HG02884 (cell line): ENCODE data around the gene C12orf75.
"Not testable (repeated sequence)": the region's sequence is repeated elsewhere in the genome, so short reads cannot be mapped to it uniquely, and the experiment has no call there.

ENCODE experiments used
- ATAC-seq: cut with Tn5 transposase; IDR thresholded peaks from one replicate; pipeline ENCODE4 v1.9.1; 2021; ENCODE audit warnings: mild to moderate bottlenecking, moderate library complexity; ENCODE audit not compliant: unreplicated experiment

Gene C12orf75

GRCh38 chr12:105369014-105369413, 38.5 kb downstream of the C12orf75 start:
- no peak for ATAC-seq

DNA sequence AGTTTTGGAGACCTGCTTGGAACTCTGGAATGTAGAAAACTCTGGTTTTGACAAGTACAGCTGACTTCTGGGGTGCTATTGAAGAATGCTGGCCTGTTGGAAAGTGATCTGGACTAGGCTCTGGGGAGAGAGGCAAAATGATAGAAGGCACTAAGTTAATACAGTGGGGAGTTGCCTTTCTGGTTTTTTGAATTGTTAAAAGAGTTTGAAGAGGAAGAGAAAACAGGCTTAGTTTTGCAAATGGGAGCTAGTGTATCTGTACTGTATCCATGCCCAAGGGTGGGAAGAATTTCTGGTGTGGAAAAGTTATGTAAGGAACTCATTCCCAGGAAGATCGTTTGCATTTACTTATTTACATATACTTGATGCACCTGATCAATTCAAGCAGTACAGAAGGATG, 43.8 kb downstream of the C12orf75 start:
- ATAC-seq, result no peak

DNA sequence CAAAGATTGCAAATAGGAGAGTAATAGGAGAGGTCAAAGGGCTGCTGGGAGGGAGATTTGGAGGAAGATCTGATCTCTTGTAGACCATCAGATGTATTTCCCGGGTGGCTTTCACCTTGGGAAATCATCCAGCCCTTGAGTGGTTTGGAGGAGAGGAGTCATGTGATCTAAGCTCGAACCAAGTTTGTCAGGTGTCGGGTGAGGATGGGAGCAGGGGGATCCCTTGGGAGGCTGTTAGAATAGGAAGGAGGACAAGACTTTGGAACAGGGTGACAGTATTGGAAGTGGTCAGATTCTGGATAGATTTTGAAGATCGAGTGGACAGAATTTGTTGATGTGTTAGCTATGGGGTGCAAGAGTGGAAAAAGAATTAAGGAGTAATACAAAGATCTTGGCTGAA, 46.6 kb downstream of the C12orf75 start:
- ATAC-seq, result no peak

DNA sequence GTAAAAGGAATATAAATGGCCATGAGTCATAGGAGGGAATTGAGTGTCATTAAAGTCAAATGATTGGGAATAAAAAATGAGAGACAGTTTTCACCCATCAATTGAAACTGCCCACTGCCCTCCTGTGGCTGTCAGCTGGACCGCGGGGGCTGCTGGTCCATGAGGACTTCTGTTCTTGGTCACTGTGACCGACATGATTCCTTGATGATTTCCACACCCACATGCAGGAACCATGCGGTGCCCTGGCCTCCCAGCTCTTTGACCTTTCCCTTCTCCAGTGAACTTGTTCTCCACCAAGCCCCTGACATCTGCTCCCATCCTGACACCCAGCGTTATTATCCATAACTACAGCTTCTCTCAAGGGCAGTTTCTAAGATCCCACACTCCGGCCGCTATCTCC, 48.4 kb downstream of the C12orf75 start:
- ATAC-seq, result no peak

DNA sequence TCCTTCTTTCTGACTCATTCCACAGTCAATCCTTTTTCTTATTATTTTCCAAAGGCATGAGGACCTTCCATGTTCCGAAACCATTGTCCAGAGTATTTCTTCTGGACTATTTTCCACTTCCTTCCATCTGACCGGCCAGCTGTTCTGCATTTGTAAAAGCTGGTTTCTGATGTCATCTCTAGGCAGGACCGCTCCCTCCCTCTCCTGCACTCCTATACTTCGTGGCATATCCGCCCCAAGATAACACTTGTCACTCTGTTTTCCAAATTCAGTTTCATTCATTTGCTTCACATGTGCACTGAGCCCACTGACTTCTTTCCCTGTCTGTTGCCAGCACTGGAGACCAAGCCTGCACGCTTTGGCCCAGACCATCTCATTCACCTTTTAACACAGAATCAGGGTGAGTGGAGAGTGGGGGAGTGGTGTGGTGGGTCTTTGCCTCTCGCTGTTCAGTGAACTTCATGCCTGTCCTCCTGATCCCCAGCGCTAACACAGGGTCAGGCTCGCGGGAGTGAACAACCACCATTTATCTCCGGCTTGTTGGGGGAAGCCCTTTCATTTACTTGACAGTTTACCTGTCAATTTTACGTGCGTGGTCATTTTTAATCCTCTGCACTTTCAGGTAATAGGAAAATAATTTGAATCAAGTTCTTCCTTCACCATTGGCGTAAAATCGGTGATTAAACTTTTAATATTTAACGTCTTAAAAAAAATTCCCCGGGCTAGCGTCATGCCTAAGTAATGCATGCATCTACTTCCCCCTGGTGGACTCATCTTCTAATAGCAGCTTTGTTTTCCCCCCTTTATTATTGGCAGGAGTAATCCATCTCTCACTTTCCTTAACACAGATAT, 52.5 kb downstream of the C12orf75 start:
- no peak for ATAC-seq

GRCh38 chr12:105384220-105384619, 53.7 kb downstream of the C12orf75 start:
- ATAC-seq, result no peak

GRCh38 chr12:105384916-105385535, 54.5 kb downstream of the C12orf75 start:
- ATAC-seq, result no peak

GRCh38 chr12:105386431-105386830, 55.9 kb downstream of the C12orf75 start:
- ATAC-seq, result no peak

GRCh38 chr12:105391231-105391630, 60.7 kb downstream of the C12orf75 start:
- no peak for ATAC-seq

- ATAC-seq, result no peak
These were observed 63.1 kb downstream of the C12orf75 start for GRCh38 chr12:105393587-105393986.

DNA sequence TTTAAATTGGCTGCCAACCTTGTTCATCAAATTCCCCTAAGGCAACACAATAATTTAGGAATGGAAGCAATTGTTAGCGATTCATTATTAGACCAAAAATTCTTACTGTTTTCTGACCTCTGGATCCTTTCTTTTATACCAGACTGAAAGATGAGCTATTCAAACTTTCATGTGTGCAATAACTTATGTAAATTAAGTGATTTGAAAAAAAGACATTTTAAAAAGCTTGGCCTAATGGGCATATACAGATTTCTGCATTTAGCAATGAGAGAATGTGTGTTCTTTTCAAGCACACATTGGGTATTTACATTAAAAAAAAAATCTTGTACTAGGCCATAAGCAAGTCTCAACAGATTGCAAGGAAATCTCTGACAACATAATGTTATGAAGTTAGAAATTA, 65.5 kb downstream of the C12orf75 start:
- ATAC-seq, result no peak

GRCh38 chr12:105396983-105397382, 66.5 kb downstream of the C12orf75 start:
- no peak for ATAC-seq

- ATAC-seq, result no peak
These were observed 68.4 kb downstream of the C12orf75 start for GRCh38 chr12:105398930-105399329.

DNA sequence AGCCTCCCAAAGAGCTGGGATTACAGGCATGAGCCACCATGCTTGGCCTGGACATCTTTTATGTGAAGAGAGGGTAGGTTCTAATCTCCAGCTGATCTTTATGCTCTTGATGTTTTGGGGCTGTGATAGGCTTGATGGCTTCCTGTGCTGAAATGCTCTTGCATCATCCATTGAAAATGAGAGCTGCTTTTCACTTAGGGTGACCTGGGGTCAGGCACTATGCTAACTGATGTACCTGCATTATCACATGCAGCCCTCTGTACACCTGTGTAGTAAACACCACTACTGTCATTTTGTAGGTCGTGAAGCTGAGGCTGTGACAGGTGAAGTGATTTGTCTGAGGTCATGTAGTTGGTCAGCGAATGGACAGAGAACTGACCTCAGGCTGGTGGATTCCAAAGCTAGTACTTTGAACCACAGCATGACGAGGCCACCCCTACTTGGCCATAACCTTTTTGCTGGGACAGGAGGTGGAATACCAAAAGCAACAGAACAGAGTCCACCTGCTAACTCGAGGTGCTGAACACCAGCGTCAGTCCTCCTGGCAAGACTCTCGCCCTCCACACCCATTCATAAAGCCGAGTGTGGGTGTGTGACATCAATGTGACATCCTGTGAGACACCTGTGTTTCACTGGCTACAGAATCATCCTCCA, 69.1 kb downstream of the C12orf75 start:
- no peak for ATAC-seq

DNA sequence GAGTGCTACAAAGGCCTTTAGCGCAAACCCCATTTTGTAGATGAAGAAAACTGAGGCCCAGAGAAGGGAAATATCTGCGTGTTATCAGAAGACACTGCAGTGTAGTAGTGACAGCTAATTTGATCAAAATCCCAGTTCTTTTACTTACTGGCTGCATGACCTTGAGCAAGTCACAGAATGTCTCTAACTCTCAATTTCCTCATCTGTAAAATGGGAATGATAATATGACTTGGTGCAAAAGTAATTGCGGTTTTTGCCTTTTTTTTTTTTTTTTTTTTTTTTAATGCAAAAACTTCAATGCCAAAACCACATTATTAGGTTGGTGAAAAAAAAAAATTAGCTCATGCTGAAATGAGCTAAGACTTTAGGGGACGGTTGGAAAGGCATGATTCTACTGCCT, 69.7 kb downstream of the C12orf75 start:
- no peak for ATAC-seq

GRCh38 chr12:105401198-105401597, 70.7 kb downstream of the C12orf75 start:
- ATAC-seq, result no peak

DNA sequence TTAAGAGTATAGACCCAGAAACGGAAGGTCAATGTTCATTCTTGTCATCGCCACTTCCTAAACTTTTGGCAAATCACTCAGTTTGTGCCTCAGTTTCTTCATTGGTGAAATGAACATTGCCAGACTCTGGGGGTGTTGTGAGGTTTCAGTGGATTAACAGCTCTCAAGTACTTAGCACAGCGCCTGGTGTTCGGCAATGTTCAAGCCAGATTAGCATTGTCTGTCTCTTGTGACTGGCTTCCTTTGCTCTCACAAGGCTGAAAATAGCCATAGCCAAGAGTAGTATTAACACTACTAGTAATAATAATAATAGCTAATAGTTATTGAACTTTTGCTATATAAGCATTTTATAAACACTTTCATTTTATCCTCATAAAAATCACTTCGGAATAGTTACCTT, 71.9 kb downstream of the C12orf75 start:
- ATAC-seq, result no peak

DNA sequence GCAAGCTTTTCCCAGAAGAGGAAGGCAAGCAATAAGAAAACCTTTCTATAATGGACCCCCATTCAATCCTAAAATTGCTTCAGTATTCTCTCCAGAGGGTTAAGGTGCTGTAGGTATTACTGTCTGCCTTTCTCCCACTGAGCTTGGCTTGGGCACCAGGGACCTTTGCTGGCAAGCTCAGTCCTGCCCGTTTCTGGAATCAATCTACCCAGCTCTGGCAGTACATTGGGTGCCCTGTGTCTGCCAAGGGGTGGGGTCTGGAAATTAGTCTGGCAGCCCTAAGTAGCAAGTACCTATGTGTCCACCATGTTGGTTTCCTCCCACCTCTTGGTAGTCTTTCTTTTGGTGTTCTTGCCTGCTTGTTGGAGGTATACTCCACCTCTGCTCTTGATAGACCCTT, 72.6 kb downstream of the C12orf75 start:
- no peak for ATAC-seq

GRCh38 chr12:105404134-105404533, 73.6 kb downstream of the C12orf75 start:
- not testable (repeated sequence) for ATAC-seq

DNA sequence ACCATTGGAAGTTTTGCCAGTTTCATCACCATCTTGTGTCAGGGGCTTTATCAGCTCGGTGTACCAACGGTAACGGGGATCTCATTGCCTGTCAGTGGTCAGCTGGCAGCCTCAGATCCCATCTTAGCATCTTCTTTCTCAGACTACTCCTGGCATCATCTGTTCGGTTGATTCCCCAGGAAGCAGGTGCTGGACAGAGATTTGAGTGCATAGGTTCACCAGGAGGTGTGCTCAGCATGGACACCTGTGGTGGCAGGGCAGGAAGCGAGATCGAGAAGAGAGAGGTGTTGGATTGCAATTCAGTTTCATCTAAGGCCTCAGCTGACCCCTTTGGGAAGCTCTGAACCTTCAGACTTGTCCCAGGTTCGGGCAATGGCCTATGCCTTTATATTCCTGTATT, 76.0 kb downstream of the C12orf75 start:
- no peak for ATAC-seq

- ATAC-seq, result no peak
These were observed 78.8 kb downstream of the C12orf75 start for GRCh38 chr12:105409279-105409678.
